ENCODE measurements around the gene ZNF396.

The ZNF396 gene

DNA sequence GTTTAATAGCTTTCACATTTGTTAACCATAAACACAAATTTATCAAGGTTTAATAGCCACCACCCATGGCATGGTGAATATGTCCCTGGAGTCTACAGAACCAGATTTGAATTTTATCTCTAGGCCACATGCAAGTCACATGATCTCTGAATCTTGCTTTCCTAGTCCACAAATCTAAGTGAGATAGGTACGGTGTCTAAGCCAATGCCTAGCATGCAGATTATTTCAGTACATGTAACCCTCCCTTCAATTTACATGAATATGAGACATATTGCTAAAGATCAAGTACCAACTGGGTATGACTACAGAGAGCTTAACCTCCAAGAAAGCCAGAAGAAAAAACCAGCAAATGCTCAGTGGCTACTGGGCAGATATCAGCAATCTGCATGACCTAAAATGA is 42.9 kb downstream of the ZNF396 start:
- Histone ChIP-seq H2AFZ (ENCODE audit: low read depth, low read length) (no peak overlapping the region), H3K27me3 (ENCODE audit: insufficient read depth, low read length, poor library complexity) (no peaks in the 10 kb centered on the region), H3K4me2 (ENCODE audit: insufficient read depth, low read length) (no peak overlapping the region), H3K27ac (ENCODE audit: low read length) (no peak overlapping the region), H3K9me3 (ENCODE audit: insufficient read depth, low read length, severe bottlenecking) (no peaks in the 10 kb centered on the region), H4K20me1 (ENCODE audit: insufficient read depth, low read length) (peaks cover 27% of the 10 kb centered on the region; the same call in 1 of the 2 replicates), H3K79me2 (ENCODE audit: insufficient read depth, low read length) (peaks cover 22% of the 10 kb centered on the region), H3K4me3 (ENCODE audit: low read depth in 1 of 2, low read length in 2 of 2) (no peak overlapping the region), H3K36me3 (ENCODE audit: insufficient read depth, low read length) (peaks cover 77% of the 10 kb centered on the region), H3K4me1 (ENCODE audit: insufficient read depth, low read length) (no peaks in the 10 kb centered on the region), H3K9ac (ENCODE audit: low read depth, low read length) (no peak overlapping the region)
- no peak for ATAC-seq (ENCODE audit: insufficient read depth, low read depth)
- TF ChIP-seq, protein P1, sequence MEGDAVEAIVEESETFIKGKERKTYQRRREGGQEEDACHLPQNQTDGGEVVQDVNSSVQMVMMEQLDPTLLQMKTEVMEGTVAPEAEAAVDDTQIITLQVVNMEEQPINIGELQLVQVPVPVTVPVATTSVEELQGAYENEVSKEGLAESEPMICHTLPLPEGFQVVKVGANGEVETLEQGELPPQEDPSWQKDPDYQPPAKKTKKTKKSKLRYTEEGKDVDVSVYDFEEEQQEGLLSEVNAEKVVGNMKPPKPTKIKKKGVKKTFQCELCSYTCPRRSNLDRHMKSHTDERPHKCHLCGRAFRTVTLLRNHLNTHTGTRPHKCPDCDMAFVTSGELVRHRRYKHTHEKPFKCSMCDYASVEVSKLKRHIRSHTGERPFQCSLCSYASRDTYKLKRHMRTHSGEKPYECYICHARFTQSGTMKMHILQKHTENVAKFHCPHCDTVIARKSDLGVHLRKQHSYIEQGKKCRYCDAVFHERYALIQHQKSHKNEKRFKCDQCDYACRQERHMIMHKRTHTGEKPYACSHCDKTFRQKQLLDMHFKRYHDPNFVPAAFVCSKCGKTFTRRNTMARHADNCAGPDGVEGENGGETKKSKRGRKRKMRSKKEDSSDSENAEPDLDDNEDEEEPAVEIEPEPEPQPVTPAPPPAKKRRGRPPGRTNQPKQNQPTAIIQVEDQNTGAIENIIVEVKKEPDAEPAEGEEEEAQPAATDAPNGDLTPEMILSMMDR (IDR thresholded peaks at IDR 0.05; ENCODE audit: borderline replicate concordance, extremely low read depth, low read length, poor library complexity, severe bottlenecking): no peak
- TF ChIP-seq EZH2 (IDR thresholded peaks at IDR 0.05; ENCODE audit: borderline replicate concordance, low read depth, low read length, severe bottlenecking): no peak
- DNase-seq: no peak

DNA sequence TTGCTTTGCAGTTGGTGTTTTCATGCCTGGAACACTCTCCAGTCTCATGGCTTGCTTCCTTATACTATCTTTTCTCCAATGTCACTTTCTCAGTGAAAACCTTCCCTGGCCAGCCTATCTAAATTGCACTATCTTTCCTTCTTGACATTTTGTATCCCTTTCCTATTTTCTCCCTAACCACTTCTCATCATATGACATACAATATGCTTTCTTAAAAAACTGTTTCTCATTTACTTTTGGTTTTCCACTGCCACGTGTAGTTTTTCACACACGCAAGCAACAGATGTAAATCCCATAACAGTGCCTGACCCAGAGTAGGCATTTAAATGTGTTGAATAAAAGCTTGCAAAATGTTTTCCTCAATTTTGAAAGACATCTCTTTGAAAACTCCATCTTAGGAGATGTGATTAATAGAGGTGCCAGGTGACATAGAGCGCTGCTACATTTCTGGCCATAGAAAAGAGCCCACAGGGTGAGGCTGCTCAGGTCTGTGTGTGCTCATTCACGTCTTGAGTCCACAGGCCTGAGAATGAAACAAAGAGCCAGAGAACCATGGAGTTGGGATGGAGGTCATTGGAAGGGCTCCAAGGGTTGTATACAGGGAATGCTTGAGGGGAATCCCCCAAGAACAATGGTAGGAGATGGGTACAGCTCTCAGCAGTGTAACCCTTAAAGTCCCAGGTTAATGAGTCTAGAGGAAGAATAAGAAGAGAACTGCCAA is 45.6 kb downstream of the ZNF396 start:
- H3K4me3 ChIP-seq (ENCODE audit: low read depth in 1 of 2, low read length in 2 of 2): no peak overlapping the region
- H3K27me3 ChIP-seq (ENCODE audit: insufficient read depth, low read length, poor library complexity): no peaks in the 10 kb centered on the region
- 0 out of 2 replicates have a peak, but pooled peaks cover 5% of the 10 kb centered on the region for H3K79me2 ChIP-seq (ENCODE audit: insufficient read depth, low read length)
- no peak overlapping the region for H3K9ac ChIP-seq (ENCODE audit: low read depth, low read length)
- no peak overlapping the region for H3K4me2 ChIP-seq (ENCODE audit: insufficient read depth, low read length)
- DNase-seq: no peak
- peaks cover 51% of the 10 kb centered on the region for H3K36me3 ChIP-seq (ENCODE audit: insufficient read depth, low read length)
- peak; percentile 44; the same call in 2 of the 3 replicates for ATAC-seq (ENCODE audit: insufficient read depth, low read depth)
- no peak overlapping the region for H3K27ac ChIP-seq (ENCODE audit: low read length)
- H3K4me1 ChIP-seq (ENCODE audit: insufficient read depth, low read length): no peaks in the 10 kb centered on the region
- peaks cover 15% of the 10 kb centered on the region; the same call in 1 of the 2 replicates for H4K20me1 ChIP-seq (ENCODE audit: insufficient read depth, low read length)
- no peaks in the 10 kb centered on the region for H3K9me3 ChIP-seq (ENCODE audit: insufficient read depth, low read length, severe bottlenecking)
- TF ChIP-seq EZH2 (IDR thresholded peaks at IDR 0.05; ENCODE audit: borderline replicate concordance, low read depth, low read length, severe bottlenecking): no peak
- TF ChIP-seq, protein P1 (IDR thresholded peaks at IDR 0.05; ENCODE audit: borderline replicate concordance, extremely low read depth, low read length, poor library complexity, severe bottlenecking): no peak
- no peak overlapping the region for H2AFZ ChIP-seq (ENCODE audit: low read depth, low read length)

DNA sequence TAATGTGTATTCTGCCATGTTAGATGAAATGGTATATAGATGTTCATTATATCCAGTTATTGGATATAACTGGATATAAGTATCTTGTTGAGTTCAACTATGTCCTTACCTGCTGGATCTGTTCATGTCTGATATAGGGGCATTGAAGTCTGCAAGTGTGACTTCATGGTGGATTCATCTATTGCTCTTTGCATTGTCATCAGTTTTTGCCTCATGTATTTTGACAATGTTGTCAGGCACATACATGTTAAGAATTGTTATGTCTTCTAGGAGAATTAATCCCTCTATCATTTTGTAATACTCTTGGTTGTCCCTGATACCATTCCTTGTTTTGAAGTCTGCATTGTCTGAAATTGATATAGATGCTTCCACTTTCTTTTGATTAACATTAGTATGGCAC is 48.3 kb downstream of the ZNF396 start:
- H3K27me3 ChIP-seq (ENCODE audit: insufficient read depth, low read length, poor library complexity): no peaks in the 10 kb centered on the region
- H3K36me3 ChIP-seq (ENCODE audit: insufficient read depth, low read length): peaks cover 25% of the 10 kb centered on the region
- no peak overlapping the region for H3K4me3 ChIP-seq (ENCODE audit: low read depth in 1 of 2, low read length in 2 of 2)
- H3K9ac ChIP-seq (ENCODE audit: low read depth, low read length): no peak overlapping the region
- no peak overlapping the region for H3K27ac ChIP-seq (ENCODE audit: low read length)
- DNase-seq (no peak), ATAC-seq (ENCODE audit: insufficient read depth, low read depth) (no peak)
- no peaks in the 10 kb centered on the region for H3K9me3 ChIP-seq (ENCODE audit: insufficient read depth, low read length, severe bottlenecking)
- no peak overlapping the region for H3K4me2 ChIP-seq (ENCODE audit: insufficient read depth, low read length)
- H4K20me1 ChIP-seq (ENCODE audit: insufficient read depth, low read length): peaks cover 8% of the 10 kb centered on the region; the same call in 1 of the 2 replicates
- TF ChIP-seq EZH2 (IDR thresholded peaks at IDR 0.05; ENCODE audit: borderline replicate concordance, low read depth, low read length, severe bottlenecking): no peak
- TF ChIP-seq, protein P1 (IDR thresholded peaks at IDR 0.05; ENCODE audit: borderline replicate concordance, extremely low read depth, low read length, poor library complexity, severe bottlenecking): no peak
- H2AFZ ChIP-seq (ENCODE audit: low read depth, low read length): no peak overlapping the region
- no peaks in the 10 kb centered on the region for H3K4me1 ChIP-seq (ENCODE audit: insufficient read depth, low read length)
- no peaks in the 10 kb centered on the region for H3K79me2 ChIP-seq (ENCODE audit: insufficient read depth, low read length)

All from DND-41 (cell line).